GM23338 (cell line): ENCODE results near the gene SCFD2.

Source experiments
- CREB1 ChIP-seq: fragments of 250-450 bp; sonication (Bioruptor Pico); IDR thresholded peaks from 2 replicates; pipeline ENCODE4 v1.5.0; 2020; ENCODE audit warnings: low read depth, mild to moderate bottlenecking, moderate library complexity
- EZH2 ChIP-seq: fragments of 200-600 bp; sonication (generic); IDR thresholded peaks from one replicate; pipeline ENCODE4 v1.8.0; 2017; ENCODE audit warnings: antibody characterized with exemption, mild to moderate bottlenecking, low read depth; ENCODE audit not compliant: unreplicated experiment
- JUNB ChIP-seq: IDR thresholded peaks from one replicate; pipeline ENCODE4 v1.6.1; 2016; ENCODE audit warnings: antibody characterized with exemption; ENCODE audit not compliant: unreplicated experiment
- POLR2AphosphoS5 ChIP-seq: IDR thresholded peaks from 2 replicates; pipeline ENCODE4 v1.6.1; 2016; ENCODE audit warnings: antibody characterized with exemption, low read depth
- REST ChIP-seq: IDR thresholded peaks from one replicate; pipeline ENCODE4 v1.6.1; 2018; ENCODE audit warnings: antibody characterized with exemption; ENCODE audit not compliant: unreplicated experiment
- STAT1 ChIP-seq: IDR thresholded peaks from one replicate; pipeline ENCODE4 v1.6.1; 2016; ENCODE audit warnings: antibody characterized with exemption; ENCODE audit not compliant: unreplicated experiment
- ZNF114 ChIP-seq: fragments of 250-450 bp; sonication (Bioruptor Pico); IDR thresholded peaks from 2 replicates; pipeline ENCODE4 v1.5.0; 2020; ENCODE audit warnings: mild to moderate bottlenecking, moderate library complexity
- TF ChIP-seq, protein P1 (sequence below), 2 experiments: fragments of 200-600 bp in 1 of 2; sonication (generic) in 1 of 2; conservative IDR thresholded peaks; 2 replicates each; pipeline versions ENCODE4 v1.5.1 to v1.6.1; 2016 to 2017; ENCODE audit warnings: antibody characterized with exemption in 2 of 2, low read depth in 2 of 2, mild to moderate bottlenecking in 2 of 2, moderate library complexity in 1 of 2

- TF ChIP-seq, protein P1, sequence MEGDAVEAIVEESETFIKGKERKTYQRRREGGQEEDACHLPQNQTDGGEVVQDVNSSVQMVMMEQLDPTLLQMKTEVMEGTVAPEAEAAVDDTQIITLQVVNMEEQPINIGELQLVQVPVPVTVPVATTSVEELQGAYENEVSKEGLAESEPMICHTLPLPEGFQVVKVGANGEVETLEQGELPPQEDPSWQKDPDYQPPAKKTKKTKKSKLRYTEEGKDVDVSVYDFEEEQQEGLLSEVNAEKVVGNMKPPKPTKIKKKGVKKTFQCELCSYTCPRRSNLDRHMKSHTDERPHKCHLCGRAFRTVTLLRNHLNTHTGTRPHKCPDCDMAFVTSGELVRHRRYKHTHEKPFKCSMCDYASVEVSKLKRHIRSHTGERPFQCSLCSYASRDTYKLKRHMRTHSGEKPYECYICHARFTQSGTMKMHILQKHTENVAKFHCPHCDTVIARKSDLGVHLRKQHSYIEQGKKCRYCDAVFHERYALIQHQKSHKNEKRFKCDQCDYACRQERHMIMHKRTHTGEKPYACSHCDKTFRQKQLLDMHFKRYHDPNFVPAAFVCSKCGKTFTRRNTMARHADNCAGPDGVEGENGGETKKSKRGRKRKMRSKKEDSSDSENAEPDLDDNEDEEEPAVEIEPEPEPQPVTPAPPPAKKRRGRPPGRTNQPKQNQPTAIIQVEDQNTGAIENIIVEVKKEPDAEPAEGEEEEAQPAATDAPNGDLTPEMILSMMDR (conservative IDR thresholded peaks at IDR 0.05; ENCODE audit: low read depth in 2 of 2) = no peak
- TF ChIP-seq CREB1 (CRISPR knock-in tag) = no peak
- no peak for TF ChIP-seq EZH2
- TF ChIP-seq JUNB = no peak
- TF ChIP-seq REST = no peak
- no peak for TF ChIP-seq POLR2AphosphoS5
- no peak for TF ChIP-seq STAT1
- TF ChIP-seq ZNF114 = no peak
Measured at GRCh38 chr4:53113431-53114225, 252.2 kb downstream of the SCFD2 start.
